GM12873 (cell line): ENCODE data around the gene TDRD9.

ENCODE experiments used
- TF ChIP-seq, protein P1 (sequence below): IDR thresholded peaks from 2 replicates; pipeline ENCODE4 v1.5.1; 2012; ENCODE audit warnings: low read depth, mild to moderate bottlenecking, moderate library complexity, low read length, control low read depth; ENCODE audit not compliant: insufficient read depth; ENCODE audit errors: missing control alignments

TDRD9 gene

DNA sequence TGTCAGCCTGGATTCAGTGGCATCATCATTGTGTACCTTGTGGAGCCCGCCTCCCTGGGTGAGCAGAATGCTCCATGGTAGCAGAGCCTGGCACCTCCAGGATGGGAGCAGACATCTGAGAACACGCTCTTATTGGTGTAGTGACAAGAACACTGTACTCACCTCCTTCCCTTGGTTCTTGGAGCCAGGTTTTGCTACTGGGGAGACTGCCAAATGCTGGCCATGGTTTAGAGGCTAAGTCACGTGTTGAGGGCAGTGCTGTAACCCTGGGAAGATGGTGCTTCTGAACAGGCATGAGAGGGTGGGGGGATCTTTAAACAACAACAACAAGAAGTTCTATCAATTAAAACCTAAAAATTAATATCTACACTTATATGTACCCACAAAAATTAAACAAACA is 109.6 kb downstream of the TDRD9 start:
- TF ChIP-seq, protein P1, sequence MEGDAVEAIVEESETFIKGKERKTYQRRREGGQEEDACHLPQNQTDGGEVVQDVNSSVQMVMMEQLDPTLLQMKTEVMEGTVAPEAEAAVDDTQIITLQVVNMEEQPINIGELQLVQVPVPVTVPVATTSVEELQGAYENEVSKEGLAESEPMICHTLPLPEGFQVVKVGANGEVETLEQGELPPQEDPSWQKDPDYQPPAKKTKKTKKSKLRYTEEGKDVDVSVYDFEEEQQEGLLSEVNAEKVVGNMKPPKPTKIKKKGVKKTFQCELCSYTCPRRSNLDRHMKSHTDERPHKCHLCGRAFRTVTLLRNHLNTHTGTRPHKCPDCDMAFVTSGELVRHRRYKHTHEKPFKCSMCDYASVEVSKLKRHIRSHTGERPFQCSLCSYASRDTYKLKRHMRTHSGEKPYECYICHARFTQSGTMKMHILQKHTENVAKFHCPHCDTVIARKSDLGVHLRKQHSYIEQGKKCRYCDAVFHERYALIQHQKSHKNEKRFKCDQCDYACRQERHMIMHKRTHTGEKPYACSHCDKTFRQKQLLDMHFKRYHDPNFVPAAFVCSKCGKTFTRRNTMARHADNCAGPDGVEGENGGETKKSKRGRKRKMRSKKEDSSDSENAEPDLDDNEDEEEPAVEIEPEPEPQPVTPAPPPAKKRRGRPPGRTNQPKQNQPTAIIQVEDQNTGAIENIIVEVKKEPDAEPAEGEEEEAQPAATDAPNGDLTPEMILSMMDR, result no peak

DNA sequence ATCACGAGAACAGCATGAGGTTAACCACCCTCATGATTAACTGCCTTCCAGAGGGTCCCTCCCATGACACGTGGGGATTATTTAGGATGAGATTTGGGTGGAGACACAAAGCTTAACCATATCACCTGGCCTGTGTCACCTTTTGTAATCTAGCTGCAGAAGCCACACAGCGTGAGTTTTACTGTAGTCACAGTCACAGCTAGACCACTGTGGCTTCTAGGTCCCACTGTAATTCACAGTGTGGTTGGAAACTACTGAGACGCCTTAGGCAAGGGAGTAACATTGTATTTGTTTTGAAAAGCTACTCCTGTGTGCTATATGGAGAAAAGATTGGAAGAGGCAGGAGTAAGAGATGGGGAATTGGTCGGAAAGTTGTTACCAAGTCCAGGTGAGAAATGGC is 111.0 kb downstream of the TDRD9 start:
- TF ChIP-seq, protein P1, result no peak

DNA sequence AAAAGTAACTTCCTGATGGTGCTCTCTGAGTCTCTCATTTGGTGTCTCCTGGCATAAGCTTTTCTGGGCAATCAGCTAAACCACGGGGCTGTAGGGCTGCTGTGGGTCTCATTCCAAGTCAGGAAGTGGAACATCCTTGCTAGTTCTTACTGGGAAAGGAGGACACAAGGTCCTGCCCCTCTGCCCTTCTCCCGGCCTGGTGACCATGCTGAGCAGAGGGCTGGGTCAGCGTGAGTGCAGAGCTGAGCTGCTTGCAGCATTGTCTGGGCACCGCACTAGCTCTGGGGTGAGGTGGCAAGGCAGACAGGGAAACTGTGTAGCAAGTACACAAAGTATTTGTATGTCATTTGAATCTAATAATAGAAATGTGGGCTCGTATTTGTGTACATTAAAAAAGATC is 112.3 kb downstream of the TDRD9 start:
- TF ChIP-seq, protein P1, result no peak

DNA sequence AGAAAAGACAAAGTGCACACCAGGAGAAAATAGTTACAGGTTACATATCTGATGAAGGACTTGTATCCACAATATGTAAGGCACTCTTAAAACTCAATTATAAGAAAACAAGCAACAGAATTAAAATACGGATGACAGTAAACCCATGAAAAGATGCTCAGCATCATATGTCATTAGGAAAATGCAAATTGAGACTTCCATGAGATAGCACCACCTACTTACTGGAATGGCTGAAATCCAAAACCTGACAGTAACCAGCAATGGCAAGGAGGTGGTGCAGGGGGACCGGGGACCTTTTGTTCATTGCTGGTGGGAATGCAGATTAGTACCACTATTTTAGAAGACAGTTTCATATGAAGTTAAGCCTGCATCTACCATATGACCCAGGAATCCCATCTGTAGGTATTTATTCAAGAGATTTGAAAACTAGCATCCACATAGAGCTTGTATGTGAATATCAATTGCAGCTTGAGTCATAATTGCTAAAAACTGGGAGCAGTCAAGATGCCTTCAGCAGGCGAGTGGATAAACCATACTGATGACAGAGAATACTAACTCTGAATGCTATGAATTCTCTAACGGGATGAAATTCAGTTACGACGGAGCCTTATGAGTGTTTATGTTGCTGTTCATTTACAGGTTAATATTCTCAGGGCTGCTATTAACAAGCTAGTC is 113.3 kb downstream of the TDRD9 start:
- TF ChIP-seq, protein P1, result no peak

DNA sequence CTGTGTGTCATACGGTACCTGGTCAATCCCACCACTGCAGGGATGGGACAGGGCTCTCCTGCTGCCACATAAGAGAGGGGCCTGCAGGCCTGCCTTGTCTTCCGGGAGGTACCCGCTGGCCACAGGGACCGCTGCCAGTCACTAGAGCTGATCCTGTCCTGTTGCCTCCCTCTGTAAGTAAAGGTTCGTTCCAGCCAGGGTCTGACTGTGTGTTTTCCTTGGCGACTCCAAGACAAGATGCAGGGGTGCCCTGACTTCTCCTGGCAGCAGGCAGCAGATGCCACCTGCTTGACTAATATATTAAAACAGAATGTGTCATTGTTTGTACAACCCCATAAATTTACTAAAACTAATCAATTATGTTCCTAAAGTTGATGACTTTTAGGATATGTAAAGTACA is 115.8 kb downstream of the TDRD9 start:
- TF ChIP-seq, protein P1, result no peak

DNA sequence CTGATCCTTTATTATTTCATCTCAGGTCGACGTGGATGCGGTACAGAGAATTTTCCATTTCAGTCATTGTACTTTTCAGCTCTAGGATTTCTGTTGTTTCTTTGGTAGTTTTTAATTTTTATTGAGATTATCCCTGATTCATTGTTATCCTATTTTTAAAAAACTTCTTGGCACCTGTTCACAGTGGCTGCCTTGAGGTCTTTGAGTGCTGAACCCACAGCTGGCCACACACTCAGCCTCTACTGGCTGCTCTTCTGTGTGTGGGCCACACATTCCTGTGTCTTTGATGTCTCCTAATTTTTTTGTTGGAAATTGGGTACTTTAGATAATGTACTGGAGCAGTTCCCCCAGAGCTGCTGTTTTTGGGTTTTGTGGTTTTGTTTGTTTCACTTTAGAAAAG is 119.5 kb downstream of the TDRD9 start:
- TF ChIP-seq, protein P1, result no peak

DNA sequence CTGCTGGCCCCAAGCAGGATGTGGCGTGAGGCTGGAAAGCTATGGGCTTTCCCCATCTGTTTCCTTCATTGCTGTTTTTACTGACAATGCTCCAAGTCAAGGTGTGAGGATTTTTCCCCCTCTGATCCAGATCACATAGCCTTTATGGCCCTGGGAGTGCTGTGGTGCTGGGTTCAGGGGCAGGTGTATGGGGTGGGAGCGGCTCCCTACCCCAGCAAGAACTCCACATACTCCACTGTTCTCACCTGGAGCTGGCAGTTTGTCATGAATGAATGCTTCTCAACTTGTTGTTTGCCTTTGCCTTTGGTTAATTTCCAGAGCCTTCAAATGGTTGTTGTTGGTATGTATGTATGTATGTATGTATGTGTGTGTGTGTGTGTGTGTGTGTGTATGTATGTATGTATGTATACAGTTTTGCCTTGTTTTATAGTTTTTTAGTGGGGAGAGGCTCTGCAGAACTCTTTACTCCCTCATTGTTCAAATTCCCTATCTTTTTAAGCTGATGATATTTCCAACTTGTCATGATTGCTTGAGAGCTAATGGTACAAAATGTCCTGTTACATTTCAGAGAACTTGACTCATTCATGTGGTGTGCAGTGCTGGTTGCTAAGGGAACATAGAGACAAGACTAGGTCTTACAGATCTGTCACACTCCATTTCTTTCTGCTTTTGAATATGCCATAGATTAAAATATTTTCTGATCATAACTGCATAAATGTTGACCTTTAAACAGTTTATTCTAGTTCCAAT is 120.7 kb downstream of the TDRD9 start:
- TF ChIP-seq, protein P1, result no peak
